DOHH2 (cell line): ENCODE data around the gene TMPRSS9.

Experiments used
- H3F3A ChIP-seq: fragments of 200-600 bp; sonication (generic), shearing (Covaris generic); 2 replicates; pipeline ENCODE4 v1.6.0; 2016; ENCODE audit warnings: antibody characterized with exemption, mild to moderate bottlenecking; ENCODE audit not compliant: control insufficient read depth, insufficient read depth
- H3K27ac ChIP-seq: fragments of 200-600 bp; sonication (generic); 2 replicates; pipeline ENCODE4 v1.5.1; 2014; ENCODE audit warnings: low read depth, mild to moderate bottlenecking, low read length, moderate library complexity
- H3K27me3 ChIP-seq: fragments of 200-600 bp; sonication (generic); 2 replicates; pipeline ENCODE4 v1.6.1; 2014; ENCODE audit warnings: mild to moderate bottlenecking, low read length, mixed read lengths; ENCODE audit not compliant: control insufficient read depth
- H3K36me3 ChIP-seq: fragments of 200-600 bp; sonication (generic); 2 replicates; pipeline ENCODE4 v1.6.1; 2014; ENCODE audit warnings: mild to moderate bottlenecking, low read length, moderate library complexity, mixed read lengths; ENCODE audit not compliant: control insufficient read depth
- H3K4me1 ChIP-seq: fragments of 200-600 bp; sonication (generic); 2 replicates; pipeline ENCODE4 v1.6.1; 2014; ENCODE audit warnings: mild to moderate bottlenecking, low read length, mixed read lengths; ENCODE audit not compliant: control insufficient read depth
- H3K4me2 ChIP-seq: fragments of 200-600 bp; sonication (generic); 2 replicates; pipeline ENCODE4 v1.6.0; 2014; ENCODE audit warnings: mild to moderate bottlenecking, low read length, moderate library complexity
- H3K4me3 ChIP-seq: fragments of 200-600 bp; sonication (generic); 2 replicates; pipeline ENCODE4 v1.5.1; 2014; ENCODE audit warnings: mild to moderate bottlenecking, low read length, mixed read lengths
- H3K79me2 ChIP-seq: fragments of 200-600 bp; sonication (generic); 2 replicates; pipeline ENCODE4 v1.6.1; 2014; ENCODE audit warnings: mild to moderate bottlenecking, low read length, mixed read lengths; ENCODE audit not compliant: control insufficient read depth
- H3K9me2 ChIP-seq: fragments of 200-600 bp; sonication (generic); replicated peaks from 2 replicates; pipeline ENCODE4 v1.6.1; 2014; ENCODE audit warnings: mild to moderate bottlenecking, low read length, mixed read lengths; ENCODE audit not compliant: control insufficient read depth
- H3K9me3 ChIP-seq: fragments of 200-600 bp; sonication (generic); 2 replicates; pipeline ENCODE4 v1.6.1; 2014; ENCODE audit warnings: antibody characterized with exemption, low read length, mixed read lengths; ENCODE audit not compliant: control insufficient read depth, insufficient read depth
- H4K20me1 ChIP-seq: fragments of 200-600 bp; sonication (generic); 2 replicates; pipeline ENCODE4 v1.6.0; 2014; ENCODE audit warnings: low read depth, mild to moderate bottlenecking, antibody characterized with exemption, low read length, moderate library complexity; ENCODE audit not compliant: control insufficient read depth, insufficient read depth
- CTCF ChIP-seq: fragments of 200-600 bp; sonication (generic); IDR thresholded peaks from one replicate; pipeline ENCODE4 v1.5.1; 2014; ENCODE audit warnings: antibody characterized with exemption, mild to moderate bottlenecking, low read depth, low read length; ENCODE audit not compliant: poor library complexity, severe bottlenecking
- EZH2phosphoT487 ChIP-seq: fragments of 200-600 bp; sonication (generic); IDR thresholded peaks from 2 replicates; pipeline ENCODE4 v1.6.1; 2017; ENCODE audit warnings: borderline replicate concordance, mild to moderate bottlenecking, antibody characterized with exemption, low read length, moderate library complexity, mixed read lengths

The TMPRSS9 gene

GRCh38 chr19:2362046-2362969 is 2.2 kb downstream of the TMPRSS9 start:
- Histone ChIP-seq H3K4me1 (peaks cover 8% of the 10 kb centered on the region), H3K79me2 (no peaks in the 10 kb centered on the region), H3F3A (peaks cover 3% of the 10 kb centered on the region), H3K27me3 (peaks cover 8% of the 10 kb centered on the region; the same call in 1 of the 2 replicates), H3K9me3 (peaks cover 9% of the 10 kb centered on the region; the same call in 1 of the 2 replicates), H3K9me2 (no peaks in the 10 kb centered on the region), H3K27ac (no peak overlapping the region), H3K36me3 (no peaks in the 10 kb centered on the region), H3K4me2 (no peak overlapping the region), H4K20me1 (no peaks in the 10 kb centered on the region), H3K4me3 (no peak overlapping the region)
- no peak for TF ChIP-seq EZH2phosphoT487
- TF ChIP-seq CTCF, result no peak

- Histone ChIP-seq H3F3A (peaks cover 3% of the 10 kb centered on the region), H3K9me2 (no peaks in the 10 kb centered on the region), H3K79me2 (no peaks in the 10 kb centered on the region), H3K4me1 (peaks cover 8% of the 10 kb centered on the region), H3K9me3 (peaks cover 9% of the 10 kb centered on the region; the same call in 1 of the 2 replicates), H3K4me2 (no peak overlapping the region), H4K20me1 (no peaks in the 10 kb centered on the region), H3K4me3 (no peak overlapping the region), H3K27me3 (peaks cover 8% of the 10 kb centered on the region; the same call in 1 of the 2 replicates), H3K36me3 (no peaks in the 10 kb centered on the region), H3K27ac (no peak overlapping the region)
- TF ChIP-seq CTCF, result no peak
- TF ChIP-seq EZH2phosphoT487, result no peak
Observed at GRCh38 chr19:2362970-2363300, 2.9 kb downstream of the TMPRSS9 start.

- Histone ChIP-seq H3K4me3 (no peak overlapping the region), H3K9me3 (peaks cover 9% of the 10 kb centered on the region; the same call in 1 of the 2 replicates), H3K27ac (no peak overlapping the region), H3K9me2 (no peaks in the 10 kb centered on the region), H3K79me2 (no peaks in the 10 kb centered on the region), H3K36me3 (no peaks in the 10 kb centered on the region), H3K4me1 (peaks cover 8% of the 10 kb centered on the region), H3K4me2 (no peak overlapping the region), H3F3A (peaks cover 3% of the 10 kb centered on the region), H4K20me1 (no peaks in the 10 kb centered on the region), H3K27me3 (peaks cover 8% of the 10 kb centered on the region; the same call in 1 of the 2 replicates)
- no peak for TF ChIP-seq CTCF
- TF ChIP-seq EZH2phosphoT487, result no peak
Observed at GRCh38 chr19:2363419-2363818, 3.4 kb downstream of the TMPRSS9 start.
